HG03521 (cell line): ENCODE measurements around the gene HOMER2.
"Not testable (repeated sequence)": the region's sequence is repeated elsewhere in the genome, so short reads cannot be mapped to it uniquely, and the experiment has no call there.

Source experiments
- ATAC-seq: cut with Tn5 transposase; IDR thresholded peaks from one replicate; pipeline ENCODE4 v1.9.1; 2021; ENCODE audit warnings: mild to moderate bottlenecking, moderate library complexity; ENCODE audit not compliant: unreplicated experiment

Gene HOMER2

DNA sequence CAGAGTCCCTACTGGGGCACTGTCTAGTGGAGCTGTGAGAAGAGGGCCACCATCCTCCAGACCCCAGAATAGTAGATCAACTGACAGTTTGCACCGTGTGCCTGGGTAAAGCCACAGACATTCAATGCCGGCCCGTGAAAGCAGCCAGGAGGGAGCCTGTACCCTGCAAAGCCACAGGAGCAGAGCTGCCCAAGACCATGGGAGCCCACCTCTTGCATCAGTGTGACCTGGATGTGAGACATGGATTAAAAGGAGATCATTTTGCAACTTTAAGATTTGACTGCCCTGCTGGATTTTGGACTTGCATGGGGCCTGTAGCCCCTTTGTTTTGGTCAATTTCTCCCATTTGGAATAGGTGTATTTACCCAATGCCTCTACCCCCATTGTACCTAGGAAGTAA, 86.5 kb downstream of the HOMER2 start:
- not testable (repeated sequence) for ATAC-seq

DNA sequence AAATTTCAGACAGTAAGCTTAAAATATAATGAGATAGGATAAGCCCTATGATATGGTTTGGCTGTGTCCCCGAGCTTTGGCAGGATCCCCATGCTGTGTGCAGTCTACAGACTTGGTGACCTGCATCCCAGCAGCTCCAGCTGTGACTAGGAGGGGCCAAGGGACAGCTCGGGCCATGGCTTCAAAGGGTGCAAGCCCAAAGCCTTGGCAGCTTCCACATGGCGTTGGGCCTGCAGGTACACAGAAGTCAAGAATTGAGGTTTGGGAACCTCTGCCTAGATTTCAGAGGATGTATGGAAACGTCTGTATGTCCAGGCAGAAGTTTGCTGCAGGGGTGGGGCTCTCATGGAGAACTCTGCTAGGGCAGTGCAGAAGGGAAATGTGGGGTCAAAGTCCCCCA, 86.9 kb downstream of the HOMER2 start:
- not testable (repeated sequence) for ATAC-seq

DNA sequence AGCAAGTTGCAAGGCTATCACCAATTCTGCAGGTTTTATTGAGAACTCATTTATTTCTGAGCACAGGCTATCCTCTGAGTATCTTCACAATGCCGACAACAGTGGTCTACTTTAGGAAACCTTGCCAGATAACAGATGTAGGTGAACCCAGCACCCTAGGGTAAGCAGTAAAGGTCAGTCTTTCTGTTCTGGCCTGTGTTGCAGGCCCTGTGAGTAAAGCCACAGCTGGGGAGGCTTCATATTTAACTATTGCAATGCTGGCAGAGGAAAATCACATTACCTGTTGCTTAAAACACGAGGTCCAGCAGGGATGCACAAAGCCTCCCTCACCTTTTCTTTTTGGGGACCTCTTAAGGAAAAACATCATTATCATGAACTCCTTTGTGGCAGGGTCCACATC, 87.6 kb downstream of the HOMER2 start:
- ATAC-seq, result no peak

DNA sequence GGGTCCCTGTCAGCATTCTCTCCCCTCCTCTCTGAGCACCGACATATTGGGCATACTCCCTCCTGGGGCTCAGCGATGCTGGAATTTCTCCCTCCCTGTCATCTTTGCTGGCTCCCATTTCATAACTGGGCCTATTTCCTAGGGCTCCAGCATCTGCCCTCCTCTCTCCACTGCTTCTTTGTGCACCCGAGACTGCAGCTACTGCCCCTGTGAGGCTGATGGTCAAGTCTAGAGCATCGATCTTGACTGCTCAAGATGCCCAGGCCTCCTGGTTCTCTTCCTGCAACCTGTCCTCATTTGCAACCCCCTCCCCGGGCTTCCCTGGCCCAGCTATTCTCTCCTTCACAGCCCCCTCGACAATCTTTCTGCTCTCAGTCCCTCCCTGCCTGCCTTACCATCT, 89.6 kb downstream of the HOMER2 start:
- ATAC-seq, result no peak

DNA sequence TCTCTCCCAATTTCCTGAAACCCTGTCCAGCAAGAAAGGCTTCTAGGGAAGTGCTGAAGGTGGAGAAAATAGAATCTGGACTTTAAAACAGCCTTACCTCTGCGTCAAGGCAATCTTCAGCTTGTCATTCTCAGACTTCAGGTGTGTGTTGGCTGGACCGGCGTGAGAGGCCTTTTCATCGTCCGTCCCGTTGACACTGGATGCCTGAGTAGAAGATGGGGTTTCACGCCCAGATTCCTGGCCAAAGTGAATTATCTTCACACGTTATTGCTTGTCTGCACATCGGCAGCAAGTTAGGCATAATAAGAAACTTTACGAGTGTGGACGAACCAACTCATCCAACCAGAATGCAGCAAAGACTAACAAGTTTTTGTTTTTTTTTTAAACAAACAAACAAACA, 93.6 kb downstream of the HOMER2 start:
- no peak for ATAC-seq

DNA sequence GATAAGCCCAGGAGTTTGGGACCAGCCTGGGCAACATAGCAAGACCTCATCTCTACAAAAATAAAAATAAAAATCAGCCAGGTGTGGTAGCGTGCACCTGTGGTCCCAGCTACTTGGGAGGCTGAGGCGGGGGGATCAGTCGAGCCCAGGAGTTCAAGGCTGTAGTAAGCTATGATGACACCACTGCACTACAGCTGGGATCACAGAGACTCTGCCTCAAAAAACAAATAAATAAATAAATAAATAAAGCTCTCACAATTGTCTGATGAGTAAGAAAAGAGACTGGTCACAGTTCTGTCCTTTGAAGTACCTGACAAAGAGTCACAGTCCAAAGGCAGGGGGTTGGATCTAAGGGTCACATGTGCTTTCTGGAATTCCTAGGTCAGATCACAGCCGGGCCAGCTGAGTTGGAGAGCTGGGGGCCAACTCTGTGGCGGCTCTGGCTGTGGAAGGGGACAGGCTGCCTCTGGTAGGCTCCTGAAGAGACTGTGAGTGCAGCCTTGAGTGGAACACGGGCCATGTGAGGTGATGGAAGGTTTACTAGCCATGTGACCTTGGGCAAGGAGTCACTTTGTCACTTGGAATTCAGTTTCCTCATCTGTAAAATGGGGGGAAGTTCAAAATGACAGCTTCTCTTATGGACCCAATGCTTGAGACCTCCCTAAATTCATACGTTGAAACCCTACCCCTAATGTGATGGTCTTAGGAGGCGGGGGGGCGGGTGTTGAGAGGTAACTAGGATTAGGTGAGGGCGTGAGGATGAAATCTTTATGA, 95.9 kb downstream of the HOMER2 start:
- ATAC-seq, result no peak

DNA sequence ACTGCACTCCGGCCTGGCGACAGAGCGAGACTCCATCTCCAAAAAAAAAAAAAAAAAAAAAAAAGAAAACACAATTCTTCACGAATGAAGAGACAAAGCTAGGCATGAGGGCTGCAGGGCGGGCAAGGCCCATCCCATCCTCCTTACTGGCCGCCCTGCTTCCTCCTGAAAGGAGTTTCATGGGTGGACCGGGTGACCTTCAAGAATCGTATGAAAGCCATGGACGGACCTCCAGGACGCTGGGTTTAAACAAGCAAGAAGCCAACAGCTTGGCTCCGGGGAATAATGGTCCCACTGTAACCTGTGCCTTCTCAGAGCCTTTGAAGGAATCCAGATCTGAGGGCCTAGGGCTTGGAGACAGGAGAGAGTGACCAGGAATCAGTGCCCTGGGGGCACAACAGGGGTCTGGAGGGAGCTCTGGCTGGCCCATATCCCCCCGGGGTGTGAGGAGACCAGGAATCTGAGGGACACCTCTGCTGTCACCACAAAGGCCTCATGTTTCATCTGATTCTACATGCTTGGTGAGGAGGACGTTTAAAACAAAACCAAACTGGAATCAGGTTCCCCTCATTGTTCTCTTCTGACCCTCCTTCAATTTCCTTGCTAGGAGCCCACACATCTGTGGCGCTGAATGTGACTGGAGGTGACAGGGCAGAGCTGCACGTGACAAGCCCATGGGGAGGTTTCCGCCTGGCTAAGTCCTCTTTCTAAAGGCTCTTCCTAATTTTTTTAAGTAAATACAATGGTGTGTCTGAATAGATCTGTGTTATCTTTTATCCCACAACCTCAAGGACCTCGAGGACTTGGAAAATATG, 97.0 kb downstream of the HOMER2 start:
- ATAC-seq, result no peak

DNA sequence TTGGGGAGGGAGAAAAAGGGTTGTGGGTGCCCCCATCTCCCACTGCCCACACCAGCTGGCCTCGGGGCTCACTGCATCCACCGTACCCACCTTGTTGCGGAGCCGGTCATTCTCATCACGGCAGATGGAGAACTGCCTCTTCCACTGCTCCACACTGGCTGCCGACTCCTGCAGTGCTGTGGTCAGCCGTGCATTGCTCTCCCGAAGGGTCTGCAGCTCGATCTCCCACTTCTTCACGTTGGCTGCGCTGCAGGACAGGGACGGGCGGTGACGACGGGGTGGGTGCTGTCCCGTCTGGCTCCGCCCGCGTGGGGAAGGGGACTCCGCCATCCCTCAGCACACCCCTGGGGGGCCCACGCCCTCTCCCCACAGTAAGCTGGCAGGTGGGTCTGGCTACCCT, 98.0 kb downstream of the HOMER2 start:
- ATAC-seq, result no peak

DNA sequence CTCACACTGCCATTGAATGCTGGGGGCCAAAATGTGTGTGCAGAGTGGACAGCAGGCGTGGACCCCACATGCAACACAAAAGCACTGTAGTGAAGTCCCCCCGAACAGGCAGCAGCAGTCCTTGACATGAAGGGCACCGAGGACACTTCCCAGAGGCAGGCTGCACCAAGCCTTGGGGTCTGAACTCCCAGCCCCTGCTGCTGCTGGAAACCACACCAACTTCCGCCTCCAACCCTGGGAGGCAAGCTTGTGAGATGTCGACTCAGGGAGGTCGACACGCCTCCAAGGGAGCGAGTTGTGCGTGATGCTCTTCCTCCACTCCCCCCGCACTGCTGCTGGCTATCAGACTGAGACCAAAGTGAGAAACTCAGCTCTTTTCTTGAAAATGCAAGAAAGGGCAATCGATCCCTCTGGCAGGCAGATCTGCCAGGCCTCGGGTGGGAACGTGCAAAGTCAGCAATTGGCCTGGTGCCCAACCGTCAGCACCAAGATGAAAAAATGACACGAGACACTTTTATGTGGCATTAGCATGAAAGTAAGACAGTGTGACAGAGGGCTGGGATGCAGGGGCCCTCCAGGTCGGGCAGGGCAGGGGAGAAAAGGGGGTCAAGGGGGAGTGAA, 99.5 kb downstream of the HOMER2 start:
- no peak for ATAC-seq

DNA sequence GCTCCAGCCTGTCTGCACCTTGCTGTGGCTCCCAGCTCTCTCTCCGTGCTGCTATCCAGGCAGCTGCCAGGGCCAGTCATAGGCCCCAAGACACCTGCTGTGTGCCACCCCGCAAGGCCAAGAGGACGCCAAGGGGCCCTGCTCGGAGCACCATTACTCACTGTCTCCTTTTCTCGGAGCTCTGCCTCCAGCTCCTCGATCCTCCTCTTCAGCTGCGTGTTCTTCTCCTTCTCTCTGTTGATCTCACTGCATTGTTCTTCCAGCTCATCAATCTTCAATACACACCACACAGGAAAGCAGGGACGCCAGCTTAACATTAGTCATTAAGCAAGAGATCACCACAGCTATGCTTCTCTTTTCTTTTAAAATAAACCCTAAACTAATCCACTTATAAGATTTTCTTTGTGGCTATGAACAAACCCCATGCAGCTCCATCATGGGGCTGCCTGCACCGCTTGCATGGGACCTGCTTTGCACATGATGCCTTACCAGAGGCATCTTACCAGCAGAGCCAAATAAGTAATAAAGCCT, 100.5 kb downstream of the HOMER2 start:
- ATAC-seq, result no peak

DNA sequence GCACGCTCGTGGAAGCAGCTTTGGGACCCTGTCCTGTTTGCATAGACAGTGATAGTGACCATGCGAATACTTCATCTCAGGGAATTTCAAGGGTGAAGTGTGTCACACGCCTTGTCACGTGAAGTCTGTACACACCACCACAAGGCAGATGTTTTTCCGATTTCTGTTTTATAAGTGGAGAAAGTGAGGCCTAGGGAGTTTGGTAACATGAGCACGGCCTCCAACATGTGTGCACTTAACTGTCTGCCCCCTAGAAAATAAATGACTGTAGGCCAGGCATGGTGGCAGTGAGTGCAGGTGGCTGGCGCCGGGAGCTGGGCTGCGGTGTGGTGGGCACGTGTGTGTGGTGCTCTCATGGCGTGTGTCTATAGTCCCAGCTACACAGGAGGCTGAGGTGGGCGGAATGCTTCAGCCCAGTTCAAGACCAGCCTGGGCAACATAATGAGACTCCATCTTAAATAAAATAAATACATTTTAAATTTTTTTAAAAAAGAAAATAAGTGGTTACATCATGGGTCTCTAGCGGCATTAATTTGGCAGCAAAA, 101.1 kb downstream of the HOMER2 start:
- no peak for ATAC-seq

DNA sequence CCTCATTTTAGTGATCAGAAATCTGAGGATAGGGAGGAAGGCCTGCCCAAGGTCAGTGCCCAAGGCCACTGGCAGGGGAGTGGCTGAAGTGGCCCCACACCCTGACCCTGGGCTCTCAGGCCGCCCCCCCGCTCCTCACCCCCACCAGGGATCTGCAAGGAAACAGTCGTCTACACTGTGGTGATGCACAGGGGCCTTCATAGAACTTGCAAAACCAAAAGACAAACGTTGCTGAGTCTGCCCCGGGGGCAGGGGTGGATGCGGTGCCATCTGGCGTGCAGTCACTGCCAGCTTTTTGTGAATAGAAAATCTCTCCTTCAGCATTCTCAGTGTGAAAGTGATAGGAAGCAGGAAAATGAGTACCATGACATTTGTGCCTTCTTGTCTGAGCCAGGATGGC, 101.8 kb downstream of the HOMER2 start:
- ATAC-seq, result no peak

DNA sequence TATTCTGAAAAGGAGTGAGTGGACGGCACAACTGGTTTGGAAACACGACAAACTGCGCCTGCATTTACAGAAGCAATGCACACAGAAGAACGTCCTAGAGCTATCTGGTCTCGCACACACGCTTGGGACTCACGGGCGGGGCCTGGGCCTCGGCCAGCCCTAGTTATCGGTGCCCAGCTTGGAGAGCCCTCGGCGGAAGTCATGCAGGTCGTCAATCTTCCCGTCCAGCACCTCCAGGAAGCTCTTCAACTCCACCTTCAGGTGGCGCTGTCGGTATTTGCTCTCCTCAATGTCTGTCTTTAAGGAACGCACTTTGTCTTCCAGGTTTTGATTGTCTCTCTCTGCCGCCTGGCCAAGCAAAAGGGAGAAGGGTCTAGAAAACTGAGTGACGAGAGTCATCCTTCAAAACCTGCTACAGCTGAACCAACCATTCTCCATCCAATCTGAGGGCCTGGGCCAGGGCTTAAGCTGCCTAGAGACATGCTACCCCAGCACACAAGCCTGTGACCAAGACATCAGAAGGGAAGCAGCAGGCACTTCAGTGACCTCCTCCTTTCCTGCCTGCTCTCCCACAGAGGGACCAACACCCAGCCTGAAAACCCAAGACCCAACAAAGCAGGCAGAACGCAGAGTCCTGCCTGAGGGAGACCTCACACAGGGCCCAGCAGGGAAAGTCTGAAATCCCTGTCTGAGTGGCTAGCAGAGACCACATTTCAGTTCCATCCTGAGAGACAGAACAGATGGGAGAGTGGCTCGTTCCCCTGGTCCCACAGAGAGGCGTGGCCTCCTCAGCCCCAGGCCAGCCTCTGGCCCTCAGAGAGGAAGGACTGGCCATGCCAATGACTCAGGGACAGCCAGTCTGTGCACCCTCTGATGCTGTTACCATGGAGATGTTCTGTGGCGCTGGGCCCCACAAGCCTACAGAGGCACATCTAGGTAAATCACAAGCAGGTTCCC, 102.7 kb downstream of the HOMER2 start:
- no peak for ATAC-seq

DNA sequence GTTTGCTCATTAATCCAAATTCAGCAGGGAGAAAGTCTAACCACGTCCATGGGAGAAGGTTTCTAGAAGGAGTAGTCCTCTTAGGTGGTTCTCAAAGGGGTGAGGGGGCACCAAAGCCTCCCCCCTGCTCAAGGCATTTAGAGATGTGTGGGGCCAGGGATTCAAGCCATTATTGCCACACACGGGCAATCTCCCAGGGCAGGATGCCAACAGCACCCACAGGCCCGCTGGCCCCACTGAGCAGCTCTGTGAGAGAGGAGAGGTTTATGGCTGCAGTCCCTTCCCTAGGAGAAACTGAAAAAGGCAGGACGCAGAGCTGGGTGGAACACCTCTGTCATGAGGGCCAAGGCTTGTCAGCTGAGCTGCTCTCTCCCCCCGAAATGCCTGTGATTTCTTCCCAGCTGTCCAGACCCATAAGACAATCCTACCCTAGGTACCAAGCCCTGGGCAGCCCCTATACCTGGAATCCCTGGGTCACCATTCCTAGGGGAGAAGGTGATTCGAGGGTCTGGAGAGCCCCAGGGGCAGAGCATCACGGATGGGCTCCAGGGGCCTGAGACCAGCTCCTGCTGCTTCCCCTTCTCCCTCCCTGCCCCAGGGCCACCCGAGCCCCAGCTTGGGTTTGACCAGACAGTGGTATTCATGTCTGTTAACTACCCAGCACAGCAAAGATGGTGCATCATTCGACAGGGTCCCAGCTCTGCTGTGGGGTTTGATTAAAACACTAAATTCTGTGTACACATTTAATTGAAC, 104.1 kb downstream of the HOMER2 start:
- ATAC-seq, result no peak

DNA sequence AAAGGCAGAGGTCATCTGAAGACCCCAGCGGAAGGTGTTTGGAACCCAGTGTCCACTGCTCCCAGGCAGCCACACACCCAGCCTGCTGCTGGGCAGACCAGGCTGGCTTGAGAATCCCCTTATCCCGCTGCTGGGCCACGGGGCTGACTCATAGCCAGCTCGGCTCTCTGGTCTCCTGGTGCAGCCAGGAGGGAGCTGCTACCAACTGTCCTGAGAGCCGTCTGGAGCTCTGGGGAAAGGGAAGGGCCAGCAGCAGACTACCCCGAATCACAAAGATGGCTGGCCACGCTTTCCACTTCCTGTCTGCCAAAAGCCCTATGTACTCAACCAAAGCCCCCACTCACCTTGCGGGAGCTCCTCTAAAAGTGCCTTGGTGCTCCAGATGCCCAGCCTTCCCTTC, 104.8 kb downstream of the HOMER2 start:
- no peak for ATAC-seq

DNA sequence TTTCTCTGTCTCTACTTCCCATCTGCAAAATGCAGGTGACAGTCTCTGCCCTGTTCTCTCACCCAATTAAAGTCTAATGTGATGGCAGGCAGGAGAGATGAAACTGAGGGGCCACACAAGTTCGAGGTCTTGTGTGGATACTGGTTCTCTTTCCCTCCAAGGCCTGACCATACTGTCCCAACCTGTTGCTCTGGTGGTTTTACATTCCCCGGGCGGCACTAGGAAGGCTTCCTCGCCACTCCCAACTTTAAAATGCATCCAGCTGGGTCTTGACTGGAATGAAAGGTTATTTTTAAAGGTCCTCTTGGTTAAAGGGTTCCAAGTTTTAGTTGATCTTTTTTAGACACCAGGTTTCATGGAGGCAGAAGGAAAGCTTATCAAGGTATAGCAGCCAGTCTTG, 105.9 kb downstream of the HOMER2 start:
- ATAC-seq, result no peak

DNA sequence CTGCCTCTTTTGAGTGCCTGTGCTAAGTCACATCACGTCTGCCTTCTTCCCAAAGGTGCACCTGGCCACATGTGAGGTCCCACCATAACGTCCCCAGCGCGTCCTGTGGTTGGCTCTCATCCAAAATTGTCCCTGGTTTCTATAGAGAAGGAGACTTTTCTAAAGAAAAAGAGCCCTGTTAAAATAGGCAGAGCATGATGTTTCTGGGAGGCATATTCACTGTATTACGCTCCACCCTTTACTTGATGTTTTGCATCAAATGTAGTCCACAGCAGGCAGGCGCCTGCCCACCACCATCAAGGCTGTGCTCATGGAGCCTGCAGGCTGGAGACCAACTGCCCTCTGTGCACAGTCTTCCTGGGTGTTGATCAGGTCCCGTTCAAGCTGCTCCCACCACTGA, 106.8 kb downstream of the HOMER2 start:
- ATAC-seq, result no peak

DNA sequence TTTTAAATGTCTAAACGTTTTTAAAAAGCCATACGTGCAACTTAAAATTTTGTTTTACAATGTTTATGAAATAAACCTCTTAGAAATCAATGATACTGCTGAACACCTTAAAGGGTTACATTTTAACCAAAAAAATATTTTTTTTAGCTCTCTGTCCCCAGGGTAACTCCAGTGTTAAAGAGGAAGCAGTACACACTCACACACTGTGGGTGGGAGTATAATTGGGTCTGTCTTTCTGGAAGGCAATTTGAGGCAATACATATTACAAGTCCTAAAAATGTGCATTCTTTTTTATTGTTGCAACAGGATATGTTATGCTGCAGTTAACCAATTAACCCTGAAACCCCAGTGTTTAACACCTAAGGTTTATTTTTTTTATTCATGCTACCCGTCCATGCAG, 109.0 kb downstream of the HOMER2 start:
- ATAC-seq, result no peak

DNA sequence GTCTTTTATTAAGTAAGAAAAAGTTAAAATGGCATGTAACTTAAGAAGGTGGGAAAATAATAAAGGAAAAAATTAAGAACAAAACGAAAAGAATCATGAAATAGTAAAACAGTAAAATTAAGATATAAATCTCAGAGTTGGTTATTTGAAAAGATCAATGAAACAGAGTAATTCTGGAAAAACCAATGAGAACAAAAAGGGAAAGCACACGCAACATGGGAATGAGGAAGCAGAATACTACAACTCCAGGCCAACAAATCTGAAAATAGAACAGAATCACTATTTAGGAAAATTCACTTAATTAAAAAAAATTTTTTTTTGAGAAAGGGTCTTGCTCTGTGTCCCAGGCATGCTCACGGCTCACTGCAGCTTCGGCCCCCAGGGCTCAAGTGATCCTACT, 112.4 kb downstream of the HOMER2 start:
- ATAC-seq, result no peak

DNA sequence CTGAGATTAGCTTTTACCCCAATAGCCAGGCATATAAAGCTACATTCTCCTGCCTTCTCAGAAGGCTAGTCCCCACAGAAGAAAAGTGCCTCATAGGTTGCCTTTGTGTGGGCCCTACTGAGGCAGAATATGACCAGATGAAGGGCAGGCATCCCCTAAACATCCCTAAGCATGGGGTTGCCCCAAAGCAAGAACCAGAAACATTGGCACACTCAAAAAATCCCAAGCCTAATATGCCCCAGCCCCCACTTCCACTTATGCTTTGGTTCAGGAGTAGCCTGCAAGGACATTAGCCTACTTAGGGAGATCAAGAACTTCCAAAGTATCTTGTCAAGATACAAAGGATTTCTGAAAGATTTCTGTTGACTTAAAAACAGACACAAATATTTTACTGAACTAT, 113.4 kb downstream of the HOMER2 start:
- no peak for ATAC-seq
